ENCODE data around the gene MEIS2.

Gene MEIS2

DNA sequence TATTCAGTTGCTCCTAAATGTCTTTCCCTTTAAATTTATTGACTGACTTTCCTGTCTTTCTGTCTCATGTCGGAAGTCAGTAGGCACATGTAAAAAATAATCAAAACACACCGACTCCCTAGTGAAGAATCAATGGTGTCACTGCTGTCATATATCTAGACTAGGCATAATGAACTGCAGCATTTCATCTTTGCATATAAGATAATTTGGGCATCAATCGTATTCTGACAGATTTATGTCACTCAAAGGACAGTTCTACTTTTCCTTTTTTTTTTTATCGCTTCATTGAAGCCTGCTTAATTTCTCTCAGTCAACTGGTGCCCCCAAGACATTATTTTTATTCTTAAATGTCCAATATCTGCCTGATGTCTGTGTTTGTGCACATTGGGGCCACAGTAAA is 206.3 kb downstream of the MEIS2 start:
- no peak for DNase-seq (ENCODE audit: extremely low spot score)
- CTCF ChIA-PET, result no interaction called here
- POLR2A ChIA-PET, result interaction anchor here (1.9 kb wide), 1 partner anchor 207 kb away, joined by 6 read pairs; no protein-coding TSS in a partner anchor
- no peak for TF ChIP-seq ARNT (IDR thresholded peaks at IDR 0.05)
- TF ChIP-seq ZNF384 (IDR thresholded peaks at IDR 0.05), result no peak
- TF ChIP-seq PKNOX1 (IDR thresholded peaks at IDR 0.05), result peak; percentile 60
- TF ChIP-seq CTBP1 (IDR thresholded peaks at IDR 0.05; ENCODE audit: borderline replicate concordance), result no peak
- no peak for TF ChIP-seq FOXK2 (IDR thresholded peaks at IDR 0.05)
- no peak for TF ChIP-seq HDGF (IDR thresholded peaks at IDR 0.05; ENCODE audit: borderline replicate concordance)

GRCh38 chr15:36893276-36893675 is 207.1 kb downstream of the MEIS2 start:
- TF ChIP-seq FOXK2 (IDR thresholded peaks at IDR 0.05), result no peak
- no peak for TF ChIP-seq NFRKB (IDR thresholded peaks at IDR 0.05)
- no peak for TF ChIP-seq FOXM1 (IDR thresholded peaks at IDR 0.05; ENCODE audit: borderline replicate concordance)
- TF ChIP-seq LEF1 (IDR thresholded peaks at IDR 0.05; ENCODE audit: borderline replicate concordance), result no peak
- TF ChIP-seq L3MBTL2 (conservative IDR thresholded peaks at IDR 0.05), result no peak
- TF ChIP-seq PKNOX1 (IDR thresholded peaks at IDR 0.05), result no peak
- no peak for TF ChIP-seq HDGF (IDR thresholded peaks at IDR 0.05; ENCODE audit: borderline replicate concordance)
- no peak for TF ChIP-seq CTBP1 (IDR thresholded peaks at IDR 0.05; ENCODE audit: borderline replicate concordance)
- TF ChIP-seq ARNT (IDR thresholded peaks at IDR 0.05), result no peak
- no peak for TF ChIP-seq FOXA1 (IDR thresholded peaks at IDR 0.05)
- TF ChIP-seq ZNF384 (IDR thresholded peaks at IDR 0.05), result no peak
- TF ChIP-seq ELF4 (IDR thresholded peaks at IDR 0.05), result no peak
- no peak for TF ChIP-seq SP1 (IDR thresholded peaks at IDR 0.05)
- no peak for TF ChIP-seq BHLHE40 (IDR thresholded peaks at IDR 0.05; ENCODE audit: borderline replicate concordance)
- no peak for TF ChIP-seq SUZ12 (IDR thresholded peaks at IDR 0.05)
- TF ChIP-seq TARDBP (IDR thresholded peaks at IDR 0.05), result no peak
- DNase-seq (ENCODE audit: extremely low spot score), result no peak
- POLR2A ChIA-PET, result interaction anchor here (1.9 kb wide), 1 partner anchor 208 kb away, joined by 6 read pairs; no protein-coding TSS in a partner anchor
- CTCF ChIA-PET, result no interaction called here

GRCh38 chr15:36888011-36888992 is 212.0 kb downstream of the MEIS2 start:
- TF ChIP-seq PKNOX1 (IDR thresholded peaks at IDR 0.05), result peak; percentile 93
- TF ChIP-seq NFRKB (IDR thresholded peaks at IDR 0.05), result no peak
- CTCF ChIA-PET, result interaction anchor here (1.1 to 1.2 kb wide), 2 partner anchors 33 to 217 kb away, joined by 3 to 4 read pairs; no protein-coding TSS in a partner anchor
- peak; percentile 23 for DNase-seq (ENCODE audit: extremely low spot score)
- POLR2A ChIA-PET, result interaction anchor here (1.3 to 1.6 kb wide), 2 partner anchors 10 to 213 kb away, joined by 3 to 4 read pairs; no protein-coding TSS in a partner anchor

- ChIA-PET CTCF (interaction anchor here (1.1 kb wide), 1 partner anchor 218 kb away, joined by 4 read pairs; no protein-coding TSS in a partner anchor), POLR2A (interaction anchor here (1.6 kb wide), 1 partner anchor 214 kb away, joined by 4 read pairs; no protein-coding TSS in a partner anchor)
- peak; percentile 32 for DNase-seq (ENCODE audit: extremely low spot score)
- peak; percentile 88 for TF ChIP-seq PKNOX1 (IDR thresholded peaks at IDR 0.05)
- no peak for TF ChIP-seq ZNF384 (IDR thresholded peaks at IDR 0.05)
- TF ChIP-seq FOXM1 (IDR thresholded peaks at IDR 0.05; ENCODE audit: borderline replicate concordance), result no peak
- no peak for TF ChIP-seq BHLHE40 (IDR thresholded peaks at IDR 0.05; ENCODE audit: borderline replicate concordance)
- TF ChIP-seq L3MBTL2 (conservative IDR thresholded peaks at IDR 0.05), result peak; percentile 32; the same call in 1 of the 2 replicates
- no peak for TF ChIP-seq TARDBP (IDR thresholded peaks at IDR 0.05)
- no peak for TF ChIP-seq FOXA1 (IDR thresholded peaks at IDR 0.05)
- no peak for TF ChIP-seq CTBP1 (IDR thresholded peaks at IDR 0.05; ENCODE audit: borderline replicate concordance)
These were observed 213.0 kb downstream of the MEIS2 start for GRCh38 chr15:36887214-36887961.

DNA sequence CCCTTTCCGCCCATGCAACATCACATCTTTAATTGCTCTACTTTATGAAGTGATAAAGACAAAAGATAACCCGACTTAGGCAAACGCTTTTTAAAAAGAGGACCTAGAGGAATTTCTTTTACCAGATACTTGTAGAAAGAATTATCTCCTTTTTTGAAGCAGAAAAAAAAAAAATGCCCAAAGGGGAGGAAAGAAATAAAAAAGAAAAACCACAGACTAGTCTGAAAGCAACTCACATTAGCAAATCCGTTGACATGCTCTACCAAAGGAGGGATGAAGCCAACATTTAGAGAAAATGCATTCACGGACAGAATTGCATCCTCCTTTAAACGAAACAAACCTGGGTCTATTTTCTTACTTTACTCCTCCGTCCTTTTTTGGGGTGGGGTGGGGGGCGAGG is 213.6 kb downstream of the MEIS2 start:
- POLR2A ChIA-PET, result no interaction called here
- CTCF ChIA-PET, result no interaction called here
- DNase-seq (ENCODE audit: extremely low spot score), result no peak
- no peak for TF ChIP-seq HDGF (IDR thresholded peaks at IDR 0.05; ENCODE audit: borderline replicate concordance)
- no peak for TF ChIP-seq SP1 (IDR thresholded peaks at IDR 0.05)
- no peak for TF ChIP-seq BHLHE40 (IDR thresholded peaks at IDR 0.05; ENCODE audit: borderline replicate concordance)
- no peak for TF ChIP-seq PKNOX1 (IDR thresholded peaks at IDR 0.05)
- TF ChIP-seq NFRKB (IDR thresholded peaks at IDR 0.05), result no peak
- no peak for TF ChIP-seq LEF1 (IDR thresholded peaks at IDR 0.05; ENCODE audit: borderline replicate concordance)
- TF ChIP-seq ZNF384 (IDR thresholded peaks at IDR 0.05), result no peak
- no peak for TF ChIP-seq SUZ12 (IDR thresholded peaks at IDR 0.05)

All from HEK293T (cell line).